Measurements from ENCODE around the gene GRIK2.

The GRIK2 gene

GRCh38 chr6:101539510-101540245 lies 146.2 kb downstream of the GRIK2 start:
- DNase-seq (ENCODE audit: low read depth), result no peak
- TF ChIP-seq CTCF (IDR thresholded peaks at IDR 0.05; ENCODE audit: control insufficient read depth, extremely low read depth, insufficient read depth), result no peak
- no peak overlapping the region for H3K4me3 ChIP-seq (ENCODE audit: low read depth, low read length)

- DNase-seq (ENCODE audit: low read depth), result no peak
- no peak for TF ChIP-seq CTCF (IDR thresholded peaks at IDR 0.05; ENCODE audit: control insufficient read depth, extremely low read depth, insufficient read depth)
- H3K4me3 ChIP-seq (ENCODE audit: low read depth, low read length), result no peak overlapping the region
Measured at GRCh38 chr6:101541894-101542293, 148.4 kb downstream of the GRIK2 start.

DNA sequence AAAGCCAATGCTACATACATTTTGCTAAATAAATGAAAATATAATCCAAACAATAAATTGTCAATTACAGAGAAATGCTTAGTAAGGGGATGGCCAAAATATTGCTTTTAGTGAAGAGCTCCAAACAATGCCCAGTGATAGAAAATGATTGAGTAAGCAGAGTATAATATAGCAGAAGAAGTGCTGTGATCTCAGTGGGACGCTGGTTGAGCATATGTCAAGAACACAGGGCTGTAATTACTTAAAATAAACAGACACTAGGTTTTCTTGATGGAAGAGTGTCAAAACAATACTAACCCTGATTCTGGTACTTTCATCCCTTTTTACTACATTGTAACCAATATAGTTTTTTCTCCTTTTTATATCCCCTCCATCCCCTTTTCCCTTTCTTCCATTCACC lies 150.3 kb downstream of the GRIK2 start:
- DNase-seq (ENCODE audit: low read depth), result no peak
- no peak overlapping the region for H3K4me3 ChIP-seq (ENCODE audit: low read depth, low read length)
- TF ChIP-seq CTCF (IDR thresholded peaks at IDR 0.05; ENCODE audit: control insufficient read depth, extremely low read depth, insufficient read depth), result no peak

GRCh38 chr6:101544286-101544685 lies 150.8 kb downstream of the GRIK2 start:
- no peak overlapping the region for H3K4me3 ChIP-seq (ENCODE audit: low read depth, low read length)
- TF ChIP-seq CTCF (IDR thresholded peaks at IDR 0.05; ENCODE audit: control insufficient read depth, extremely low read depth, insufficient read depth), result no peak
- no peak for DNase-seq (ENCODE audit: low read depth)

GRCh38 chr6:101545191-101545590 lies 151.7 kb downstream of the GRIK2 start:
- no peak overlapping the region for H3K4me3 ChIP-seq (ENCODE audit: low read depth, low read length)
- no peak for DNase-seq (ENCODE audit: low read depth)
- no peak for TF ChIP-seq CTCF (IDR thresholded peaks at IDR 0.05; ENCODE audit: control insufficient read depth, extremely low read depth, insufficient read depth)

DNA sequence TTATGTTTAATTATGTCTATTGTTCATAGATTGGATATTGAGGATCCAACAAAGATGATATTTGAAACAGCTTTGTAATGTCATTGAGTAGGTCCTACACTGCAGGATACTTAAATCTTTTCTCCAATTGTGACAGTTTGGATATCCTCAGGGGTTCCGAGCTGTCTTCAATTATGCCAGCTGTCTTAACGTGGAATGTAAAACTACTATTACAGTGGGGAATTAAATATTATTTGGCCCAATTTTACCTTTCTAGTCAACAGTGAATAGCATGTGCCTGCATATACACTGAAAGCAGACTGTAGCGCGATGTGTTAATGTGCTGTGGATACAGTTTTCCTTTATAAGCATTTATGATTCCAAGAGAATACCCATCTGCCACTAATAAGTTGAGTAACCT lies 156.9 kb downstream of the GRIK2 start:
- no peak overlapping the region for H3K4me3 ChIP-seq (ENCODE audit: low read depth, low read length)
- DNase-seq (ENCODE audit: low read depth), result no peak
- TF ChIP-seq CTCF (IDR thresholded peaks at IDR 0.05; ENCODE audit: control insufficient read depth, extremely low read depth, insufficient read depth), result no peak

DNA sequence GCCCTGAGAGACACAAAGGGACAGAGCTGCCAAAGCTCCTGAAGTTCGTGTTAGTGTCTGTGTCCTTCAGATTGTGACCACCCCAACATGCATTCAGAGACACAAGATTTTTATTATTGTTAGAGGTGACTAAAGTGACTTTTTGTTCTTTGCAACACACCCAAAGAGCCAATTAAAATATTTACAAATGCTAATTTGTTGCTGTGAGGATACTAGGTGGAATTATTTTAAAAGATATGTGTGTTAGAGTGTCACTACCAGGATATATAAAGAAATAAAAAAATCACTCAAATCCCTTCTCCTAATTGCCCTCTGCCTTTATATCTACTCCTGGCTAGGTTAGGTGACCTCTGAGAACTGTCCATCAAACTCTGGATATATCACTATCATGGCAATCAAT lies 160.7 kb downstream of the GRIK2 start:
- H3K4me3 ChIP-seq (ENCODE audit: low read depth, low read length), result no peak overlapping the region
- no peak for DNase-seq (ENCODE audit: low read depth)
- no peak for TF ChIP-seq CTCF (IDR thresholded peaks at IDR 0.05; ENCODE audit: control insufficient read depth, extremely low read depth, insufficient read depth)

All from LNCaP clone FGC (cell line).